ENCODE results near the gene FOXD4L3. TPM values are rescaled to one million over a fixed set of nuclear protein-coding genes. Genes with fewer than 3 reads are reported as not detected.
"Not testable (repeated sequence)": the region's sequence is repeated elsewhere in the genome, so short reads cannot be mapped to it uniquely, and the experiment has no call there.

The FOXD4L3 gene
- total RNA-seq = not detected

GRCh38 chr9:68302567-68302966, at the start of gene FOXD4L3:
TSS of gene FOXD4L3 (plus strand) at chr9:68302867. CDS start at chr9:68302952, 85 bp downstream.
- not testable (repeated sequence) for H3K27me3 ChIP-seq, H3K4me1 ChIP-seq, ATAC-seq, H3K27ac ChIP-seq, H3K4me3 ChIP-seq, H3K9me3 ChIP-seq, H3K36me3 ChIP-seq
- no CpG with 5 or more reads among the region's 15 CpGs for WGBS, 2 donors (ENCODE audit: low coverage in 1 of 2)

GRCh38 chr9:68281041-68281440, 21.6 kb upstream of the FOXD4L3 start:
- H3K9me3 ChIP-seq, H3K4me3 ChIP-seq, ATAC-seq, H3K27ac ChIP-seq, H3K27me3 ChIP-seq, H3K4me1 ChIP-seq, H3K36me3 ChIP-seq: not testable (repeated sequence)
- WGBS, 2 donors (ENCODE audit: low coverage in 1 of 2) = no CpG with 5 or more reads among the region's 16 CpGs

- not testable (repeated sequence) for H3K9me3 ChIP-seq, H3K36me3 ChIP-seq, ATAC-seq, H3K27ac ChIP-seq, H3K4me3 ChIP-seq, H3K4me1 ChIP-seq
- WGBS, 2 donors (ENCODE audit: low coverage in 1 of 2) = no CpG with 5 or more reads among the region's 30 CpGs
- peaks cover 11% of the 10 kb centered on the region for H3K27me3 ChIP-seq
These were observed 1.1 kb downstream of the FOXD4L3 start for GRCh38 chr9:68303771-68304170.

- not testable (repeated sequence) for H3K4me1 ChIP-seq, H3K9me3 ChIP-seq, H3K36me3 ChIP-seq, H3K4me3 ChIP-seq, ATAC-seq, H3K27ac ChIP-seq
- peaks cover 11% of the 10 kb centered on the region for H3K27me3 ChIP-seq
- WGBS, 2 donors (ENCODE audit: low coverage in 1 of 2) = no CpG with 5 or more reads among the region's 21 CpGs
These were observed 1.5 kb downstream of the FOXD4L3 start for GRCh38 chr9:68304212-68304611.

- H3K27ac ChIP-seq, H3K4me1 ChIP-seq, H3K36me3 ChIP-seq, H3K9me3 ChIP-seq, H3K4me3 ChIP-seq, ATAC-seq: not testable (repeated sequence)
- H3K27me3 ChIP-seq = peaks cover 11% of the 10 kb centered on the region
- 26% methylated on average over 3 of the region's 4 CpGs; no CpG with 5 or more reads in 1 of the 2 donors for WGBS, 2 donors (ENCODE audit: low coverage in 1 of 2)
These were observed 2.1 kb downstream of the FOXD4L3 start for GRCh38 chr9:68304777-68305176.

GRCh38 chr9:68305680-68306285, 3.1 kb downstream of the FOXD4L3 start:
- not testable (repeated sequence) for H3K4me3 ChIP-seq, H3K9me3 ChIP-seq, H3K27ac ChIP-seq, H3K36me3 ChIP-seq, ATAC-seq, H3K4me1 ChIP-seq
- H3K27me3 ChIP-seq = peaks cover 11% of the 10 kb centered on the region
- WGBS, 2 donors (ENCODE audit: low coverage in 1 of 2) = 10% methylated on average over 4 of the region's 21 CpGs; no CpG with 5 or more reads in 1 of the 2 donors

GRCh38 chr9:68306391-68306964, 3.8 kb downstream of the FOXD4L3 start:
- H3K27me3 ChIP-seq = peaks cover 11% of the 10 kb centered on the region
- peak; percentile 47 for ATAC-seq
- not testable (repeated sequence) for H3K4me1 ChIP-seq, H3K4me3 ChIP-seq, H3K36me3 ChIP-seq, H3K27ac ChIP-seq, H3K9me3 ChIP-seq
- no CpG with 5 or more reads among the region's 37 CpGs for WGBS, 2 donors (ENCODE audit: low coverage in 1 of 2)

GRCh38 chr9:68307127-68307526, 4.5 kb downstream of the FOXD4L3 start:
- not testable (repeated sequence) for H3K27ac ChIP-seq, H3K9me3 ChIP-seq, H3K4me1 ChIP-seq, H3K4me3 ChIP-seq, H3K36me3 ChIP-seq
- 10% methylated on average over 4 of the region's 35 CpGs; no CpG with 5 or more reads in 1 of the 2 donors for WGBS, 2 donors (ENCODE audit: low coverage in 1 of 2)
- peaks cover 11% of the 10 kb centered on the region for H3K27me3 ChIP-seq
- ATAC-seq = peak; percentile 25

GRCh38 chr9:68307654-68308053, 5.0 kb downstream of the FOXD4L3 start:
- H3K4me3 ChIP-seq, H3K36me3 ChIP-seq, H3K9me3 ChIP-seq, H3K4me1 ChIP-seq, H3K27ac ChIP-seq: not testable (repeated sequence)
- ATAC-seq = peak; percentile 48
- WGBS, 2 donors (ENCODE audit: low coverage in 1 of 2) = 4 to 7% methylated on average over 5 of the region's 21 CpGs
- peaks cover 11% of the 10 kb centered on the region for H3K27me3 ChIP-seq

GRCh38 chr9:68311208-68311607, 8.5 kb downstream of the FOXD4L3 start:
- H3K27ac ChIP-seq, H3K4me3 ChIP-seq, ATAC-seq, H3K9me3 ChIP-seq, H3K36me3 ChIP-seq, H3K4me1 ChIP-seq: not testable (repeated sequence)
- no CpG with 5 or more reads among the region's 5 CpGs for WGBS, 2 donors (ENCODE audit: low coverage in 1 of 2)
- H3K27me3 ChIP-seq = peaks cover 13% of the 10 kb centered on the region

GRCh38 chr9:68318209-68318608, 15.5 kb downstream of the FOXD4L3 start:
- WGBS, 2 donors (ENCODE audit: low coverage in 1 of 2) = 72 to 79% methylated on average over 10 of the region's 10 CpGs
- not testable (repeated sequence) for H3K27ac ChIP-seq, ATAC-seq, H3K4me3 ChIP-seq, H3K36me3 ChIP-seq, H3K27me3 ChIP-seq, H3K4me1 ChIP-seq, H3K9me3 ChIP-seq

- H3K27me3 ChIP-seq = peaks cover 11% of the 10 kb centered on the region
- no CpG with 5 or more reads among the region's 24 CpGs for WGBS, 2 donors (ENCODE audit: low coverage in 1 of 2)
- H3K4me1 ChIP-seq, H3K4me3 ChIP-seq, H3K9me3 ChIP-seq, ATAC-seq, H3K27ac ChIP-seq, H3K36me3 ChIP-seq: not testable (repeated sequence)
These were observed 21.1 kb downstream of the FOXD4L3 start for GRCh38 chr9:68323749-68324148.

- not testable (repeated sequence) for ATAC-seq, H3K9me3 ChIP-seq
These were observed 21.9 kb downstream of the FOXD4L3 start for GRCh38 chr9:68324518-68324917.

GRCh38 chr9:68329106-68329505, 26.4 kb downstream of the FOXD4L3 start:
- not testable (repeated sequence) for H3K4me3 ChIP-seq, H3K27ac ChIP-seq, ATAC-seq, H3K9me3 ChIP-seq, H3K4me1 ChIP-seq, H3K36me3 ChIP-seq, H3K27me3 ChIP-seq
- 58 to 76% methylated on average over 2 of the region's 4 CpGs for WGBS, 2 donors (ENCODE audit: low coverage in 1 of 2)

More at GRCh38 chr9:68324518-68324917, 21.9 kb downstream of the FOXD4L3 start:
- H3K27ac ChIP-seq, H3K4me1 ChIP-seq, H3K36me3 ChIP-seq, H3K4me3 ChIP-seq: not testable (repeated sequence)
- no CpG with 5 or more reads among the region's 20 CpGs for WGBS, 2 donors (ENCODE audit: low coverage in 1 of 2)
- H3K27me3 ChIP-seq = peaks cover 11% of the 10 kb centered on the region
